Astrocyte of the spinal cord (primary cell): ENCODE measurements around the gene CCDC185.

Experiments
- DNase-seq: peaks from one replicate; pipeline ENCODE4 v3.0.0; 2011; ENCODE audit warnings: low read depth, low spot score
- H3K4me3 ChIP-seq: 2 replicates; pipeline ENCODE4 v1.5.1; 2011; ENCODE audit warnings: low read depth, mild to moderate bottlenecking, low read length, moderate library complexity
- in situ Hi-C: cut with HindIII; loops from 2 replicates; pipeline ENCODE4 v1.10.0; 2017; ENCODE audit warnings: low sequenced_read_pairs
- TF ChIP-seq, protein P1 (sequence below): IDR thresholded peaks from 2 replicates; pipeline ENCODE4 v1.5.1; 2012; ENCODE audit warnings: low read depth, mild to moderate bottlenecking, low read length, inconsistent platforms

CCDC185 gene

DNA sequence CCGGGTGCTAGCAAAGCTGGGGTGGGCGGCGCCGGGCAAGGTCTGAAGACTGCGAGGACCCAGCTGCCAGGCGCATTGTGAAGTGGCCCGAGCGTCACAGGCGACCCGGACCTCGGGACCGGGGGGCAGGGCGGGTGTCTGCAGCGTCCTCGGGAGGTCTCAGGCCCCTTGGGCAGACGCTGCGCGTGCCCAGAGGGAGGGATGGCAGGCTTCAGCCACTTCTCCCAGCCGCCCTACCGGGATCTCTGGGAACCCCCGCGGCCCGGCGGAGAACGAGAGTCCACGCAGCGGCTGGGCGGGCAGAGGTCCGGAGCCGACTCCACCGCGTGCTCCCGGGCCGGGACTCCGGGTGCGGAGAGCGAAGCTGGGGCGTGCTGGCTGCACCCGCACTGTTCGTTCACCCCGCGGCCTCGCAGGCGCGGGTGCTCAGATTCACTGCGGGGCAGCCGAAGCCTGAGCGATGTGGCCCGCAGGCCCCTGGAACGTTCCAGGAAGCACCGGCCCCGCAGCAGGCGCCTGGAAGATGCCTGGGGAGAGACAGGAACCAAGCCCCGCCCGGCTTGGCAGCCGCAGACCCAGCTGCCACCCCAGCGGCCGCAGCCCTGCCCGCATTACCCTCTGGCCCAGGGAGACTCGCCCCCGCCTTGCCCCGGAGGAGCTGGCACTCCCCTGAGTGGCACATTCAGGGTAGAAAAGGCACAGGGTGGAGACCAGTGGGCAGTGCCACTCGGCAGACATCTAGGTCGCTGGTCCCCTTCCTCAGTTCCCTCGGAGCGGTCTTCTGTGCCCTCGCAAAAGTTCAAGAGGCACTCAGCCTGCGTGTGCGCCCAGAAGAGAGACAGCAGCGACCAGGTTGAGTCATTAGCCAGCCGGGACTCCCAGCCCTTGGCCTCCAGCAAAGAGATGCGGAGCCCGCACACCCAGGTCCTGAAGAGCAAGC is at the start of gene CCDC185:
TSS of gene CCDC185 (plus strand) at position 141 of the 940 bp plus-strand sequence. CDS start at position 202, 61 bp downstream.
- no peak for DNase-seq
- in situ Hi-C loops: no loop called here
- TF ChIP-seq, protein P1, sequence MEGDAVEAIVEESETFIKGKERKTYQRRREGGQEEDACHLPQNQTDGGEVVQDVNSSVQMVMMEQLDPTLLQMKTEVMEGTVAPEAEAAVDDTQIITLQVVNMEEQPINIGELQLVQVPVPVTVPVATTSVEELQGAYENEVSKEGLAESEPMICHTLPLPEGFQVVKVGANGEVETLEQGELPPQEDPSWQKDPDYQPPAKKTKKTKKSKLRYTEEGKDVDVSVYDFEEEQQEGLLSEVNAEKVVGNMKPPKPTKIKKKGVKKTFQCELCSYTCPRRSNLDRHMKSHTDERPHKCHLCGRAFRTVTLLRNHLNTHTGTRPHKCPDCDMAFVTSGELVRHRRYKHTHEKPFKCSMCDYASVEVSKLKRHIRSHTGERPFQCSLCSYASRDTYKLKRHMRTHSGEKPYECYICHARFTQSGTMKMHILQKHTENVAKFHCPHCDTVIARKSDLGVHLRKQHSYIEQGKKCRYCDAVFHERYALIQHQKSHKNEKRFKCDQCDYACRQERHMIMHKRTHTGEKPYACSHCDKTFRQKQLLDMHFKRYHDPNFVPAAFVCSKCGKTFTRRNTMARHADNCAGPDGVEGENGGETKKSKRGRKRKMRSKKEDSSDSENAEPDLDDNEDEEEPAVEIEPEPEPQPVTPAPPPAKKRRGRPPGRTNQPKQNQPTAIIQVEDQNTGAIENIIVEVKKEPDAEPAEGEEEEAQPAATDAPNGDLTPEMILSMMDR: no peak
- H3K4me3 ChIP-seq: peak within 1 kb of the TSS; percentile 7

DNA sequence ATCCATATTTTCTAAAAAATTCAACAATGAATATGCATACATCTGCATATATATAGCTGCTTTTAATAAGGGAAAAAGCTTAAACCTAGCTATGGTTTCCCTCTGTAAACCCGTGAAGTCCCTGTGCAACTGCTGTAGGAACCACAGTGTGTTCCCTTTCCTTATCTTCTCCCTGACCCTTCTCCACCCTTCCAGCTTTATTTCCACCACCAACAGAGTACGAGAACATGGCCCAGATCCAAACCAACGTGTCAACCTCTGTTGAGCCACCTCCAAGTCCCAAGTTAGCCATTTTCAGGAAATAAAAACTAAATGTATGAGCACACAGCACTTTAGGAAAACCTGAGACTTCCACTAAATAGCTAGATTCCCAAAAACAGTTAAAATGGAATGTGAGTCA is 49.5 kb upstream of the CCDC185 start:
- H3K4me3 ChIP-seq: no peak overlapping the region
- no peak for DNase-seq
- TF ChIP-seq, protein P1: no peak
- in situ Hi-C loops: no loop called here

DNA sequence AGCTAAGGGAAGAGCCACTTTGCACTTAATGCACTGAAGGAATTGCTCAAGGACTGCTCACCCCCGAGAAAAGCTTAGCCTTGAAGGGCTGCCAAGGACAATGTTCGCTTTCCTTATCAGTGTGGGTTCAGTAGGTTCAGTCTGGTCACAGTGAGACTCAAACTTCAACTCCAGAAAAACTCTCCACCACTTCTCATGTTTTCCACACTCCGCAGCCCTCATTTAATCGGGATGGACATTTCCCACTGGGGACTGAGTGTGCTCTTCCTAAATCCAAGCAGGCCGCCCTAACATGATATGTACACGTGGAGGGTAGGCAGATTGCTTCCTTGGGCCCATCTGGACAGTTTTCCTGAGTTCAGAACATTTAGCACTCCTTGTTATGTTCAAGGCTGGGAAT is 48.7 kb upstream of the CCDC185 start:
- TF ChIP-seq, protein P1: no peak
- no peak overlapping the region for H3K4me3 ChIP-seq
- in situ Hi-C loops: no loop called here
- DNase-seq: no peak

DNA sequence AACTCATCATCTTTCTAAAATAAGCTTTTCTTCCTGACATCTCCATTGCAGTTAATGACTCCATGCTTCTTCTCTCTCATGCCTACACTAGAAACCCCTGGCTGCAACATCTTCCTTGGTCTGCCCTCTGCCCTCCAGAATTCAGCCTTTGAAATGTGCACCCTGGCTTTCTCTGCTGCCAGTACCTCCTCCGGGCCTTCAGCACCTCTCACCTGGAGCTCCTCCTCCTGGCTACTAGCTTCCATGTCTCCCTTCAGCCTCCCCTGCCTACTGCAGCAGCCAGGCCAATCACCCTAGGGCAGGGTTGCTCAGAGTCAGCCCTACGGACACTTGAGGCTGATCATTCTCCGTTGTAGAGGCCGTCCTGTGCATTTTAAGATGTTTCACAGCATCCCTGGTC is 47.5 kb upstream of the CCDC185 start:
- in situ Hi-C loops: no loop called here

DNA sequence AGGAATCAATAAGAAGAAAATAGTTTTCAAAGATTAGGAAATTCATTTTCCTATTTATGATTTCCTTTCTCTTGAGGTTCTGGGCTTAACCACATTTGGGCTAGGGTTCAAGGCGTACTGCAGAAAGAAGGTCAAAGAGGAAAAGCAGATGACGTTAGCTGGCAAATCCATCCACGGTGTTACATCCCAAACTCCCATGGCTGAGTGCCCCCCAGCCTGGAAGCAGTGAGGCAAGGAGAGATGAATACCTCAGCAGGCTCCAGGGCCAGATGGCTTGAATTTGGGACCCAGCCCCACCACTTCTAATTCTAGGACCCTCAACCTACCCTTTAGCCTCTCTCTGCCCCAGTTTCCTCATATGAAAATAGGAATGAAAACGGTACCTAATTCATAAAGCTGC is 46.9 kb upstream of the CCDC185 start:
- in situ Hi-C loops: no loop called here
- TF ChIP-seq, protein P1: no peak
- H3K4me3 ChIP-seq: no peak overlapping the region
- no peak for DNase-seq

More for the DNA sequence above, 47.5 kb upstream of the CCDC185 start:
- TF ChIP-seq, protein P1: no peak
- no peak overlapping the region for H3K4me3 ChIP-seq
- no peak for DNase-seq

DNA sequence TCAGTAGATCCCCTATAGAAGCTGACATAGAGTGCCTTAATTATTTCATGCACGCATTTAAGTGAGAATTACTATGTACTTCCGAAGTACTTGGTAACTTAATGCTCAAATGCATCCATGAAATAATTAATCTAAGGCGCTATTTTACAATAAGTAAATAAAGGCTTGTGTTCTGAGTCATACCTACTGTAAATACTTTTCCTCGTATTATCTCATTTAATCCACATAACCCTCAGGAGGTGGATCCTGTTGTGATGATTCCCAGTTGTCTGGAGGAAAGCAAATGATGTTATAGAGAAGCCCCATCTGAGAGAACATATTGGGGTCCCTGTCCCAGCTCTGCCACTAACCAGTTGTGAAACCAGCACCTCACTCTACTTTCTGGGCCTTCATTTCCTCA is 45.6 kb upstream of the CCDC185 start:
- H3K4me3 ChIP-seq: no peak overlapping the region
- TF ChIP-seq, protein P1: no peak
- in situ Hi-C loops: no loop called here
- no peak for DNase-seq
